ENCODE data around the gene TSFM. TPM values are rescaled to one million over a fixed set of nuclear protein-coding genes. Genes with fewer than 3 reads are reported as not detected.

The TSFM gene
- total RNA-seq, 4 donors from 2014 or later: 18.5 to 37.2 (median 24.7) TPM

GRCh38 chr12:57758552-57759359, 23.8 kb upstream of the TSFM start:
- Histone ChIP-seq H3K9me3 (no peaks in the 10 kb centered on the region), H3K4me3 (no peak overlapping the region), H3K4me1 (peaks cover 14 to 29% (median 18%) of the 10 kb centered on the region in 3 donors), H3K27me3 (peaks cover 0 to 18% (median 0%) of the 10 kb centered on the region in 4 donors), H3K36me3 (peaks cover 0 to 19% (median 0%) of the 10 kb centered on the region in 3 donors), H3K27ac (no peak overlapping the region)
- intact Hi-C loops (cut with DNase I): no loop called here
- WGBS, 2 donors: 93 to 100% methylated on average over 3 to 13 of the region's 25 CpGs
- no peak for TF ChIP-seq POLR2A (IDR thresholded peaks at IDR 0.05)
- no peak for TF ChIP-seq CTCF (IDR thresholded peaks at IDR 0.05)
- no peak for DNase-seq

GRCh38 chr12:57759360-57759980, 23.1 kb upstream of the TSFM start:
- peaks cover 11 to 24% (median 12%) of the 10 kb centered on the region in 3 donors for H3K4me1 ChIP-seq
- peaks cover 0 to 25% (median 2%) of the 10 kb centered on the region in 4 donors for H3K27me3 ChIP-seq
- 25 to 44% methylated on average over 3 of the region's 3 CpGs for WGBS, 2 donors
- TF ChIP-seq CTCF (IDR thresholded peaks at IDR 0.05): peak in 4 of 6 experiments; percentile 24 to 58 (median 44)
- no peak for TF ChIP-seq POLR2A (IDR thresholded peaks at IDR 0.05)
- peaks cover 0 to 19% (median 0%) of the 10 kb centered on the region in 3 donors for H3K36me3 ChIP-seq
- H3K4me3 ChIP-seq: no peak overlapping the region
- intact Hi-C loops (cut with DNase I): no loop called here
- no peak overlapping the region for H3K27ac ChIP-seq
- no peak for DNase-seq
- H3K9me3 ChIP-seq: no peaks in the 10 kb centered on the region

- no peak for DNase-seq
- WGBS, 2 donors: 88 to 90% methylated on average over 3 of the region's 3 CpGs
Observed at GRCh38 chr12:57760347-57760982, 22.1 kb upstream of the TSFM start.

GRCh38 chr12:57761391-57761998, 21.1 kb upstream of the TSFM start:
- intact Hi-C loops (cut with DNase I): no loop called here
- Histone ChIP-seq H3K27me3 (peaks cover 0 to 46% (median 10%) of the 10 kb centered on the region in 4 donors), H3K4me3 (no peak overlapping the region), H3K4me1 (peaks cover 22 to 29% (median 25%) of the 10 kb centered on the region in 3 donors), H3K9me3 (no peaks in the 10 kb centered on the region), H3K36me3 (peaks cover 0 to 19% (median 0%) of the 10 kb centered on the region in 3 donors), H3K27ac (no peak overlapping the region)
- WGBS, 2 donors: 81 to 92% methylated on average over 4 of the region's 4 CpGs
- DNase-seq: no peak
- TF ChIP-seq CTCF (IDR thresholded peaks at IDR 0.05) (no peak), POLR2A (IDR thresholded peaks at IDR 0.05) (no peak)

More at GRCh38 chr12:57760347-57760982, 22.1 kb upstream of the TSFM start:
- TF ChIP-seq CTCF (IDR thresholded peaks at IDR 0.05) (no peak), POLR2A (IDR thresholded peaks at IDR 0.05) (no peak)
- Histone ChIP-seq H3K36me3 (peaks cover 0 to 19% (median 0%) of the 10 kb centered on the region in 3 donors), H3K4me3 (no peak overlapping the region), H3K9me3 (no peaks in the 10 kb centered on the region), H3K27me3 (peaks cover 0 to 35% (median 7%) of the 10 kb centered on the region in 4 donors), H3K4me1 (peaks cover 18 to 28% (median 20%) of the 10 kb centered on the region in 3 donors), H3K27ac (no peak overlapping the region)
- intact Hi-C loops (cut with DNase I): no loop called here
